HG02763 (cell line): ENCODE measurements around the gene MED13L.

Experiments
- ATAC-seq: cut with Tn5 transposase; IDR thresholded peaks from one replicate; pipeline ENCODE4 v1.9.1; 2021; ENCODE audit warnings: mild to moderate bottlenecking, moderate library complexity; ENCODE audit not compliant: unreplicated experiment

MED13L gene

DNA sequence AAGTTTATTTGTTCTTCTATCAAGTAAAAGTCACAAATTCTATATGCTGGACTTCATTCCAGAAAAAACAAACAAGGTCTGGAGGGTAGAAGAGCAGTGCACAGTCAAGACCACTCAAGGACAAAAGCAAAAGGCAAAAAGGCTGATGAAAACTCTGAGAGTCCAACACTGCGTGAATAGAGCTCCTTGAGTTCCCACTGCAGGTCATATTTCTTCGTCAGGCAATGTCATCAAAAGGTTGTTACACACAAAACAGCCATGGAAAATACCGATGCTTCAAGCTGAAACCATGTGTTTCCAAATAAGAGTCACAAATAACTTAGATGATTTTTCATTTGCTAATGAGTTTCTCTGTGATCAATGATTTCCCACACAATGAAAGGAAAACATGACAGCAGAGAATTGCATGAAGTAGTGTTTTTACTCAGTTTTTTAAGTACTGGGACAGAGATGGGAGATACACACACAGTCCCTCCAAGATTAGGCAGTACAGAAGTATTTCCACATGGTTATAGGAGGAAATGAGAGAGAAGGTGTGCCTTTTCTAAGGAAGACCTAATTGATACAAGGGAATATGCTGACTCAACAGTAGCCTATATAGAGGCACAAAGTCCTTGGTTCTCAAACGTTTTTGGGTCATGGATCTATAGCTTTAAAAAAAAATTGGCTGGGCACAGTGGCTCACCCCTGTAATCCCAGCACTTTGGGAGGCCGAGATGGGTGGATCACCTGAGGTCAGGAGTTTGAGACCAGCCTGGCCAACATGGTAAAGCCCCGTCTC is 177.7 kb downstream of the MED13L start:
- ATAC-seq, result no peak

GRCh38 chr12:116096874-116097273 is 180.6 kb downstream of the MED13L start:
- no peak for ATAC-seq

DNA sequence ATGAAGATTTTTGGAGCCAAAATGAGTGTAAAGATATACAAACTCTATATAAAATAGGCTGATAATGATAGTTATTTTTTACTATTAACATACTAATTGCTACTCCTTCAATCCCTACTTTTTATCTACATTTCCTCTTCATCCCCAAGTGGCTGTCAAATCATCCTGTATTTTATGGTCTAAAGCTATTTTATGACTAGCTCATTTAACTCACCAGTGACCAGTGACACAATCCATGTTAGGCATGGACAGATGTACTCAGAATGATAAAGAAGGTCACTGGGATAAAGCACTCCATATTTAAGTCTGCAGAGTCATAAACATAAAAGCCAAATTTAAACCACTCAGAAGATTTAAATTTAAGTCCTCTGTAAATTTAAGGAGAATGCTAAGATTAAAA is 183.0 kb downstream of the MED13L start:
- no peak for ATAC-seq

DNA sequence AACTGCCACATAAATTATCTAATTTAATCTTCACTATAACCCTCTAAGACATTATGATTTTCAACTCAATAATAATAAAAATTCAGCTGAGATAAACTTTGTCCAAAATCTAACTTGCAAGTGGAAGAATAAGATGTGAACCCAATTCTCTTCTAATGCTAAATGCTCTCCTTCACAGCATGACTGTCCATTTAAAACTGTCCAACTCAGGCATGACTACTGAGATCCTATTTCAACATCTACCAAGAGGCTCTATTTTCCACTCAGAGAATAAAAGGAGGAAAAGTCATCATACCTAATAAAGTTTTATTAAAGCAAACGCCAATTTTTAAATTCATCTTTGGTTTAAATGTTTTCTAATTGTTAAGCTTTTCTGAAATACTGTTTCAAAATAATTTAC is 183.6 kb downstream of the MED13L start:
- no peak for ATAC-seq

GRCh38 chr12:116092776-116093175 is 184.7 kb downstream of the MED13L start:
- no peak for ATAC-seq

DNA sequence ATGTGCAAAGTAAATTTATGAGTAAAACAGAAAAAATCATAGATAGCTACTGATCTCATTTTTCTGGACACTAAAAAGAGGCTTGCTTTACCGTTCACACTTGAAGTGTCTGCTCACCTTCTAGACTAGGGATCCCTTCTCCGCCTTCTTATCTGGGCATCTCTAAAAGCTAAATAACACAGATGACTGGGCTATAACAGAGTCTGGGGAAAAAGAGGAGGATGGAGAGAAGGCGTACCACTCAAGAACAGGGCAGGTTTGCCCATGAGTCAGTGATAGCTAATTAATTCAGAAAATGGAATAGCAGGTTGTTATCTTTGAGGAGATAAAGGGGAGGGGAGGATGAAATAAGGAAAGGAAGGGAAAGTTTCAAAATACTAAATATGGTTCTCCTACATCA is 185.3 kb downstream of the MED13L start:
- no peak for ATAC-seq

- ATAC-seq, result no peak
Observed at GRCh38 chr12:116091579-116091978, 185.9 kb downstream of the MED13L start.

- ATAC-seq, result no peak
Observed at GRCh38 chr12:116090516-116090915, 187.0 kb downstream of the MED13L start.

- no peak for ATAC-seq
Observed at GRCh38 chr12:116089080-116089479, 188.4 kb downstream of the MED13L start.

- no peak for ATAC-seq
Observed at GRCh38 chr12:116087962-116088361, 189.5 kb downstream of the MED13L start.

DNA sequence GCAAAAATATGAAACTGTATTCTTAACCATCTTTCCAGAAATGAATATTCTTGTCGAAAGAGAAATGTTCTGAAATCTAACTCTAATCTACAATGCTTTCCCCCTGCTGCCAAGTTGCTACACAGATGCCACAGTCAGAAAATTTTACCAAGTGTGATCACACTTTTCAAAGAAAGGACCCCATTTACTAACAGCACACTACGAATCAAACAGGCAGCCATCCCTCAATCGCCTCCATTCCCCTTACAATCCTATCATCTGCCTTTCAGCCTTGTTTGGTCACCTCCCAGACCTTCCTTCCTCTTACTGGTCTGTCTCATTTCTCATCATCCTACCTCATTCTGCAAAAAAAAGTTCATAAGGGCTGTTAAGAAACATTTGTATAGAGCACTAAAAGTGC is 190.1 kb downstream of the MED13L start:
- no peak for ATAC-seq

- ATAC-seq, result no peak
Observed at GRCh38 chr12:116080415-116080814, 197.1 kb downstream of the MED13L start.

GRCh38 chr12:116078396-116078795 is 199.1 kb downstream of the MED13L start:
- no peak for ATAC-seq

GRCh38 chr12:116077431-116077830 is 200.1 kb downstream of the MED13L start:
- no peak for ATAC-seq

- no peak for ATAC-seq
Observed at GRCh38 chr12:116076399-116076798, 201.1 kb downstream of the MED13L start.

GRCh38 chr12:116074686-116075085 is 202.8 kb downstream of the MED13L start:
- ATAC-seq, result no peak

DNA sequence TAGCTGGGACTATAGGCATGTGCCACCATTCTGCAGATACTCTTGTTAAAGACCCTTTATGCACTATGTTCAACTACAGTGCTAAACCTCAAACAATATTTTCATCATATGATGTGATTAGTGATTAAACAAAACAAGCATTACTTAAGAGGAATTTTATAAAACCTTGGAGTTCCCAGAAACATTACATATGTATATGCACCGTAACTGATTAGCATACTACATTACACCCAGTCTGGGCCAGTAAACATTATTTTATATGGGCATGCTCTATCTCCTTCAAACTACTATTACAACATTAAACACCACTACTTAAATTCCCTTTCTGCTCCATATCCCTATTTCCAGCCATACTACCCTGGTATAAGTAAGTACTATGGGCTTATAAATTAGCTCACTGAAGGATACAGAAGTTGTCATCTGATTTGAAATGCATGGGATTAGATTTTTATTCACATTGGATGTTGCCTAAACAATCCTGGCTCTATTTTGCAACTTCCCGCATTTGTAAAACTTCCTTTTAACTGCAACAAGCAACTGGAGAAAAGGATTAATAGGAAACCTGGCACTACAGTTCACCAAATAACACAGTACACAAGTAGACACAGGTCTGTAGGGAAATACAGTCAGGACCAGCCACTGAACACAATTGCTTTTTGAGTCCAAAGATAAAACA is 205.8 kb downstream of the MED13L start:
- no peak for ATAC-seq

GRCh38 chr12:116070444-116070843 is 207.0 kb downstream of the MED13L start:
- ATAC-seq, result no peak

DNA sequence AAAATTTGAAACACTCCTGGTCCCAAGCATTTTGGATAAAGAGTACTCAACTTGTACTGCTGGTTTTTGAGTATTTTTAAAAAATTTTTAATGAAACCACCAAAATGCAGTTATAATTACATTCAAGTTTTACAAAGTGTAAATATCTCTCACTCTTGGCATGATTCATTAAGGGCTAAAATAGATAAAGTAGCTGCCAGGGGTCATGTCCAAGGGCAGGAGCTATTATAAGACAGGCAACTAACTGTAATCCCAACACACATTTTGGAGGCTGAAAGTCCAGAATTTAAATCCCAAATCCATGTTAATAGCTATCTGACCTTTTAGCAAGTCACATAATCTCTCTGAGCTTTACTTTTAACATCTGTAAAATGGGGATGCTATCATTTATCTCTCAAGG is 207.6 kb downstream of the MED13L start:
- ATAC-seq, result no peak

DNA sequence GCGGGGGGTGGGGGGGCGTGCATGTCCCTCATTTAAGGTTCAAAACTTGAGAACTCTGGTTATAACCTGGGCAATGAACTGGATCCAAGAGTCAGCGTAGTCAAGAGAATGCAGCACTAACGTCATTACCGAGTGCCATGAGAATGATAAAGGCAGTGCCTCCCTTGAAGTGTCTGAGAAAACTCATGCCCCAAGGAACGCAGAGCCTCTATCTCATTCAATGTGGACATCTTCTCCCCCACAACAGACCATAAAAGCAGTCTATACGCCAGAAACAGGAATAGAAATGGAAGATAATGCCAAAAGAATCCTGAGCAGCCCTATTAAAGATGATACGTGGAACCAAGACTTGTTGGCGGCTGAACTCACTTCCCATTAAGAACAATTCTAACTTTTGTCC is 208.6 kb downstream of the MED13L start:
- ATAC-seq, result no peak

- ATAC-seq, result no peak
Observed at GRCh38 chr12:116068371-116068770, 209.1 kb downstream of the MED13L start.

DNA sequence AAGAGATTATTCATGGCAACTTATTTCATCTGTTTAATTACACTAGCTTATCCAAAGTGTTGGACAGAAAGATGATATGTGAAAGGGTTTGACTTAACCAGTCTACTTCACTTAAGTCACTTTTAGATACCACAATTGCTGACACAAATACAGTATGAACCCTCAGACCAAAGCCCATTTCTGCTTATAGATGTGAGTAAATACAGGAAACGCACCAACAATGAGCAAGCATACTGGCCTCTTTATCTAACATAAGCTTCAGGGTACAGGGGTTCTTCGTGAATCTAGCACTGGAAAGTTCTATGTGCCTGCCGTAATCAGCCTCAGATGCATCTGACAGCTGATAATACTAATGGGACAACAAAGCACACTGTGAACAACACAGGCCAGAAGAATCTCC is 209.6 kb downstream of the MED13L start:
- no peak for ATAC-seq
